NCI-H526 (cell line): Measurements from ENCODE around the gene CSF3.

Experiments
- DNase-seq, 2 experiments: peaks; one replicate each; lab custom pipeline; 2025; lab: John Stamatoyannopoulos, UW

Gene CSF3, protein sequence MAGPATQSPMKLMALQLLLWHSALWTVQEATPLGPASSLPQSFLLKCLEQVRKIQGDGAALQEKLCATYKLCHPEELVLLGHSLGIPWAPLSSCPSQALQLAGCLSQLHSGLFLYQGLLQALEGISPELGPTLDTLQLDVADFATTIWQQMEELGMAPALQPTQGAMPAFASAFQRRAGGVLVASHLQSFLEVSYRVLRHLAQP

GRCh38 chr17:40015005-40015997, at the start of gene CSF3:
Gene CSF3 (plus strand): TSS chr17:40015440. CDS start chr17:40015475, 35 bp downstream.
- no peak for DNase-seq

GRCh38 chr17:39966771-39967170, 48.5 kb upstream of the CSF3 start:
- no peak for DNase-seq

GRCh38 chr17:39968761-39969160, 46.5 kb upstream of the CSF3 start:
- no peak for DNase-seq

GRCh38 chr17:39969375-39969774, 45.9 kb upstream of the CSF3 start:
- DNase-seq: no peak

DNA sequence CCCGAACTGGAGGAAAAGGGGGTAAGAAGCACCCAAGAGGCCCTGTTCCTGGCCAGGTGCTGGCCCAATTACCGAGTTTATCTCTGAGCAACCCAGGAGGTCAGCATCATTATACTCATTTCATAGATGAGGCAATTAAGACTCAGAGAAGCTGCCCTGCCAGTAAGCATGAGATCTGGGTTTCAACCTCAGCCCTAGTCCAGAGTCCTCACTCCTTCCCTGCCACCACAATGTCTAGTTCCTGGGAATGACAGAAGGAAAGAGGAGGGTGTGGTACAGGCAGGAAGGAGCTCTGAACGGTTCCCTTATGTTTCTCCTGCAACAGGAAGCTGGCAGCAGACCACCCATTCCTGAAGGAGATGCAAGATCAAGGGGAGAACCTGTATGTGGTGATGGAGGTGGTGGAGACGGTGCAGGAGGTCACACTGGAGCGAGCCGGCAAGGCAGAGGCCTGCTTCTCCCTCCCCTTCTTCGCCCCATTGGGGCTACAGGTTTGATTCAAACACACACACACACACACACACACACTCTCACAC, 45.0 kb upstream of the CSF3 start:
- DNase-seq: no peak

GRCh38 chr17:39971076-39971603, 44.1 kb upstream of the CSF3 start:
- DNase-seq: no peak

DNA sequence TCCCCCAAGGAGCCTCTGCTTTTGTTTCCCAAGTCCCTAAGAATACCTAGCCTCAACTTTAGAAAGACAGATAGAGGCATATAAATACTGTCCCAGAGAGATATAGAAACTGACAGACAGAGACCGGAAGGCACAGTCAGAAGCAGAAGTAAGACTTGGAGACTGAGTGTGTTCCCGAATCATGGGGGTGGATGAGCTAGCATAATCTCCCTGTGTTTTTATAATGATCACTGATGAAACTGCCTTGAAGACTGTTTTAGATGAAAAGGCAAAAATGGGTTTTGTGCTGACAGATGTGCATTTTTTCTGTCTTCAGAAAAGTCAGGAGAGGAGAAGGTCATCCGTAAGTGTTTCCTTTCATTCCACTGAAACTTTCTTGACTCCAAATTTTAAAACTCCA, 43.0 kb upstream of the CSF3 start:
- DNase-seq: no peak

DNA sequence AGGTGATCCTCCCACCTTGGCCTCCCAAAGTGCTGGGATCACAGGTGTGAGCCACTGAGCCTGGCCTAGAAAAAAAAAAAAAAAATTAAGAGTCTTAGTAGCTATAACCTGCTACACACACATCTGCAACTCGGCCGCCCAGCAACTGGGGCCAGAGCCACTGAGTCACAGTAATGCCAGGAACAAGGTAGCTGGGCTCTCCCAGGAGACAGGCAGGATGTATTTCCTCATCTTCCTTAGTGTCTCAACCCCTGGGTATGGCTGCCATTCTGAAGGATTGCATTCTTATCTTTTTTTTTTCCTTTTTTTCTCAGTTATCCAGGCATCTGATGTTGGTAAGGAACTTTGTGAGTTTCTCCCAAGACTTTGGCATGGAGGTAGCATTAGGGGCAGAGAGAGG, 41.7 kb upstream of the CSF3 start:
- no peak for DNase-seq

DNA sequence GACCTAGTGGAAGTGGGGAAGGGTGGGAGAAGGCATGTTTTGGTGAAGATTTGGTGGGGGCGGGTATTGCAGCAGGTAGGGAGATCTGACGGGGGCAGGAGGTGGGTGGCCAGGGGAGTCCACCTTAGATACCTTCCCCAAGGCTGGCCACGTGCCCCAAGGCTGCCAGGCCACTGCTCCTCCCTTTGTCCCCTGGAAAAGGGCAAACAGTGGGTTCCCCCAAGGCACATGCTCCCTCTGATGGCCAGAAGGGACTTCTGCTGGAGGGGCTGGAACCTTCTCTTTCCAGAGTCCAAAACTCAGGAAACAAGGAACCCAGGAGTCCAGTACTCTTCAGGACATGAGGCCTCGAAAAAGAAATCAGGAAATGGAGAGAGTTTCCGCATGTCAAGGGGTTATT, 40.8 kb upstream of the CSF3 start:
- DNase-seq: no peak

DNA sequence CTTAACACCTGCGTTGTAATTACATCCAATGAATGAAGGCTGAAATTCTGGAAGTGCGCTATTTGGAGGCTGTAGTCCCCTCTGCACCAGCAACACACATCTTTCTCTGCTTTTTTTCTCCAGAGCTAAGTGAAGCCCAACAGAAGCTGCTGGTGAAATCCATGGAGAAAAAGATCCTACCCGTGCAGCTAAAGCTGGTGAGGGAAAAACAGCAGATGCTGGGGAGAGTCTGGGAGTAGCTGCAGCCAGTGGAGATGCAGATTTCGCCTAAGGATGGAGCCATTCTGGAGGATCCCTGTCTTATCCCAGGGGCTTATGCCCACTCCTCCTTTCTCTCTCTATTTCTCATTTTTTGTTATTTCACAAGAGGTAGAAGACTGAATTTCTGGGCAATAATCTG, 39.4 kb upstream of the CSF3 start:
- no peak for DNase-seq

DNA sequence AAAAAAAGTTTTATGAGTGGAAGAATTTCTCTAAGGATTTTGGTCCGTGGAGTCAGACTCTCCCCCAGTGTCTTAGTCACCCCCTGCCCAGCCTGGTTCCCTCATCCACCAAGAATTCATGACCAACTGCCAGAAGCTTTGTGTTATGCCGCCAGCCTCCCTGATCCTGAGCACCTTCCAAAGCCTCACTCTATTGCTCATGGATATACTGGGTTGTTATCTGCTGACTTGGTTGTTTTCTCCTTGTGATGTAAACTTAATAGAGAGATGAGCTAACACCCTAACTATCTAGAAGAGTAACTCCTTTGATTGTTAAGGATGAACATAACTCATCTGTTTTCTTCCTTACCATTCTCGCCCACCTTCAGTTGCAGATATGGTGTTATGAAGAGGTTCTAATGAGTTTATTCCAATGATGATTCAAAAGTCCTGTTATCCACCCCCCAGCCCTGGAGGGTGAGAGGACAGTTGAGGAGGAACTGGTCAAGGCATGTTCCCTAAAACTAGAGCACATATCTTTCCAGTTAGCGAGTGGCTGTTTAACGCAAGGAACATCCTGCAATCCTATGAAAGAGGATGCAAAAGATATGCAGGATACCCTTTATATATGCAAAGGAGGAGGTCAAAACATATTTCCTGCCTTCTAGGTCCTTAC, 36.1 kb upstream of the CSF3 start:
- peak; percentile 51 to 60 for DNase-seq

GRCh38 chr17:39979893-39980350, 35.3 kb upstream of the CSF3 start:
- peak; percentile 40 to 59 for DNase-seq

DNA sequence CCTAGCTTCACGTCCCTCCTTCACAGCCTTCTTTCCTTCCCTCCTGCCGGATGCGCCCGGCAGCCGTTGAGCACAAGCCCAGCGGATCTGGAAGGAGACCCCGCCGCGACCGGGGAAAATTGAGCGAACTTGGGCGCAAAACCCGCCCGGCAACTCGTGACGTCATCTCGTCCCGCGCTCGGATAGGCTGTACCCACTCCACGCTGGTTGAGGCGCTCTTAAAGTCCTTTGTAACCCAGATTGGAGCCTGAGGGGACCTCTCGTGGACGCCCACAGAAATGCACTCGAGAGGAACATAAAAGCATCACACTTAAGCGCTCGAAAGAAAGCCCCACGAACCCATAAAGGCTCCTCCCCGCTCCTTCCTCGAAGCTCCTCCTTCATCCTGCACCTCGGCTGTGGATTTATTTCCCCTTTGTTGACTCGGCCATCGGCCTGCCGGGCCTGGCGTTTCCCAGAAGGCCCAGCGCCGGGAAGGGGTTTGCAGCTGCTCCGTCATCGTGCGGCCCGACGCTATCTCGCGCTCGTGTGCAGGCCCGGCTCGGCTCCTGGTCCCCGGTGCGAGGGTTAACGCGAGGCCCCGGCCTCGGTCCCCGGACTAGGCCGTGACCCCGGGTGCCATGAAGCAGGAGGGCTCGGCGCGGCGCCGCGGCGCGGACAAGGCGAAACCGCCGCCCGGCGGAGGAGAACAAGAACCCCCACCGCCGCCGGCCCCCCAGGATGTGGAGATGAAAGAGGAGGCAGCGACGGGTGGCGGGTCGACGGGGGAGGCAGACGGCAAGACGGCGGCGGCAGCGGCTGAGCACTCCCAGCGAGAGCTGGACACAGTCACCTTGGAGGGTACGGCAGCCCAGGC, 34.7 kb upstream of the CSF3 start, which contains the start of gene PSMD3:
Gene PSMD3 (plus strand): TSS at position 457 of the 856 bp plus-strand sequence. CDS start 164 bp downstream, at position 621.
- DNase-seq: peak; percentile 99

DNA sequence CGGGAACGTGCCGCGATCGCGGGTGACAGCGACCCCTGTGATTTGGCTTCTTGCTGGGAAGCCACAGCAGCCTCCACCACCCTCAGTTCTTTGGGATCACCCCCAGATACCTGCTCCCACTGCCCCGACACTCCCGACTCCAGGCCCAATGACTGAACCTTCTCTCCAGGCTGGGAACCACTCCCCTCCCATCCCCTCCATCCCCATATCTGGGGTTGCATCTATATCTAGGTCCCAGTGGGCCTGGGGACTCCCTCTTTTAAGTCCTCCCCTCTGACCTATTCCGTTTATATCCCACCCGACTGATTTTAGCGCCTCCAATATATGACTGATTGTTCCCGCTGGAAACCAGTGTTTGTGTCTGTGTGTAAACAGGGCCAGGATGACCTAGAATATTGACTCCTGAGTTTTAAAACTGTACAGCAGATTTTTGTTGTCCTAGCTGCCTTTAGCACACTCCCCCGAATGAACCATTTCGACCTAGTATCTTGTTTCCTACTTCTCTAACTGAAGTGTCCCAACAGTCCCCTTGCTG, 34.0 kb upstream of the CSF3 start:
- no peak for DNase-seq

- DNase-seq: no peak
These were observed 33.4 kb upstream of the CSF3 start for GRCh38 chr17:39981766-39982375.

GRCh38 chr17:39988206-39988810, 26.9 kb upstream of the CSF3 start:
- no peak for DNase-seq

GRCh38 chr17:39994448-39994847, 20.8 kb upstream of the CSF3 start:
- DNase-seq: no peak

DNA sequence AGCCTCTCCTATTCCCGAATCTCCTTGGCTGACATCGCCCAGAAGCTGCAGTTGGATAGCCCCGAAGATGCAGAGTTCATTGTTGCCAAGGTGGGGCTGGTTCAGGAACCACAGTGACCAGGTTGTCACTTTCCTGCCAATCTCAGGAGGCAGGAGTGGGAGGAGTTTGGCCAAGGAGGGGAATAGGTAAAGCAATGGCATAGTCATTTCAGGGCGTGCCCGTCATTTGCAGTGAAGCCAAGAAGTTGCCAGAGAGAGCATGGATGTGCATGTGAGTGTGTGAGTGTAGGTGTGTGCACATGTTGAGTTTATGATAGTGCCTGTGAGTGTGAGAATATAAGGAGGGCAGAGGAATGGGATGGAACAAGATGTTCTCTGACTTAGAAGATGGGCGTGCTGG, 19.8 kb upstream of the CSF3 start:
- DNase-seq: no peak

GRCh38 chr17:39996162-39996561, 19.1 kb upstream of the CSF3 start:
- DNase-seq: no peak

DNA sequence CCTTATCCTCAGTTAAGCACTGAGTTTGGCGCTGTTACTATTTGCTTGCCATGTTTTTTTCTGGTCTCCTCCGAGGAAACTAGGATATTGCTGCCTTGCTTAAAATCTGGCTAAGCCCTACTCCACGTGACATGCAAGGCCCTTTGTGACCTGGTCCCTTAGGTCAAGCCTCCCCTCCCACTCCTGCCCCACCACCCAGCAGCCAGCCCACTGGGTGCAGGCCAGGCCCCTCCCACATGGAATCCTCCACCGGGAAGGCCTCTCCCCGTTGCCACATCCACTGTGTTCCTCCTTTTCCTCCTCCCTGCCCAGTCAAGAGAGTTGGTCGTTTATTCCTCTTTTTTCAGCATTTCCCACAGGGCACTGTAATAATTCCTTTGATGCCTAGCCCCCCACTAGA, 18.4 kb upstream of the CSF3 start:
- no peak for DNase-seq
